ENCODE results near the gene PLCG1.

GRCh38 chr20:41166201-41167117, 29.1 kb downstream of the PLCG1 start:
- no peak for TF ChIP-seq FOXP2 (optimal IDR thresholded peaks at IDR 0.05; ENCODE audit: borderline replicate concordance, extremely low read depth, extremely low read length, insufficient read depth)
- no peak for TF ChIP-seq TAF1 (IDR thresholded peaks at IDR 0.05; ENCODE audit: borderline replicate concordance, insufficient read depth, low read length)
- no peak for TF ChIP-seq SIN3A (IDR thresholded peaks at IDR 0.05; ENCODE audit: borderline replicate concordance, insufficient read depth, low read length)
- no peak for TF ChIP-seq REST (IDR thresholded peaks at IDR 0.05; ENCODE audit: insufficient read depth in 1 of 2, low read depth in 2 of 2, low read length in 2 of 2)
